K562 (cell line): ENCODE results near the gene CPED1. TPM values are rescaled to one million over a fixed set of nuclear protein-coding genes. Genes with fewer than 3 reads are reported as not detected.

Experiments used
- ARNT ChIP-seq, 2 experiments: fragments of 450-650 bp; IDR thresholded peaks; 2 replicates each; pipeline ENCODE4 v1.6.1; 2016; ENCODE audit warnings: mild to moderate bottlenecking in 1 of 2
- EWSR1 ChIP-seq: fragments of 450-650 bp; IDR thresholded peaks from 2 replicates; pipeline ENCODE4 v1.6.1; 2018; ENCODE audit warnings: borderline replicate concordance, mild to moderate bottlenecking, low read depth, moderate library complexity; ENCODE audit not compliant: partially characterized antibody
- GTF2E2 ChIP-seq: fragments of 200-800 bp; sonication (Bioruptor generic); IDR thresholded peaks from 2 replicates; pipeline ENCODE4 v1.6.1; 2016; ENCODE audit warnings: missing genetic modification characterization, missing compliant biosample characterization
- HEY1 ChIP-seq: fragments of 250-450 bp; sonication (Bioruptor Pico); IDR thresholded peaks from 2 replicates; pipeline ENCODE4 v1.5.0; 2020; ENCODE audit warnings: mild to moderate bottlenecking, moderate library complexity, borderline replicate concordance
- IFI16 ChIP-seq: fragments of 250-450 bp; sonication (Bioruptor Pico); IDR thresholded peaks from 2 replicates; pipeline ENCODE4 v2.1.2; 2022; ENCODE audit warnings: mild to moderate bottlenecking, inconsistent platforms
- ILF3 ChIP-seq: fragments of 450-650 bp; IDR thresholded peaks from 2 replicates; pipeline ENCODE4 v1.6.1; 2018; ENCODE audit warnings: antibody characterized with exemption, mild to moderate bottlenecking, moderate library complexity, borderline replicate concordance
- MAZ ChIP-seq, 2 experiments: fragments of 450-650 bp in 1 of 2; sonication (generic) in 1 of 2; formaldehyde crosslinking; IDR thresholded peaks in 1 of 2; conservative IDR thresholded peaks in 1 of 2; 2 replicates each; pipeline versions ENCODE4 v1.4.0 to v1.5.0; 2020; ENCODE audit warnings: mild to moderate bottlenecking in 1 of 2, missing genetic modification reagents in 1 of 2
- PML ChIP-seq: IDR thresholded peaks from 2 replicates; pipeline ENCODE4 v1.6.1; 2012; ENCODE audit warnings: low read length, inconsistent platforms
- POLR2A ChIP-seq: fragments of 450-650 bp; conservative IDR thresholded peaks from 2 replicates; pipeline ENCODE4 v1.6.1; 2016
- POLR2AphosphoS5 ChIP-seq: IDR thresholded peaks from 2 replicates; pipeline ENCODE4 v1.6.1; 2011; ENCODE audit warnings: mild to moderate bottlenecking, low read depth, low read length, moderate library complexity; ENCODE audit not compliant: control insufficient read depth, insufficient read depth
- POLR2B ChIP-seq: fragments of 450-650 bp; IDR thresholded peaks from 2 replicates; pipeline ENCODE4 v1.6.1; 2018; ENCODE audit warnings: low read depth; ENCODE audit not compliant: partially characterized antibody
- RBFOX2 ChIP-seq: fragments of 200-400 bp; formaldehyde crosslinking; IDR thresholded peaks from 2 replicates; pipeline ENCODE4 v1.6.1; 2017; ENCODE audit warnings: low read depth, mild to moderate bottlenecking, low read length, moderate library complexity
- SMAD3 ChIP-seq: fragments of 450-650 bp; formaldehyde crosslinking; conservative IDR thresholded peaks from 2 replicates; pipeline ENCODE4 v1.4.0; 2020; ENCODE audit warnings: mild to moderate bottlenecking
- SRSF1 ChIP-seq: fragments of 200-400 bp; formaldehyde crosslinking; IDR thresholded peaks from 2 replicates; pipeline ENCODE4 v1.6.1; 2017; ENCODE audit warnings: mild to moderate bottlenecking, low read depth, low read length, moderate library complexity
- SRSF3 ChIP-seq: fragments of 200-400 bp; formaldehyde crosslinking; IDR thresholded peaks from 2 replicates; pipeline ENCODE4 v1.6.1; 2016; ENCODE audit warnings: mild to moderate bottlenecking, low read length, moderate library complexity; ENCODE audit not compliant: insufficient read depth
- SUPT5H ChIP-seq: fragments of 450-650 bp; IDR thresholded peaks from 2 replicates; pipeline ENCODE4 v1.6.1; 2016
- TEAD2 ChIP-seq: fragments of 450-650 bp; IDR thresholded peaks from 2 replicates; pipeline ENCODE4 v1.6.1; 2016; ENCODE audit warnings: missing genetic modification characterization, control low read depth, missing compliant biosample characterization
- ZNF347 ChIP-seq: fragments of 450-650 bp; formaldehyde crosslinking; IDR thresholded peaks from 2 replicates; pipeline ENCODE4 v1.4.0; 2020; ENCODE audit warnings: low read depth, mild to moderate bottlenecking, moderate library complexity
- ZNF436 ChIP-seq: fragments of 250-450, 450-650 bp; sonication (Bioruptor Pico); formaldehyde crosslinking; IDR thresholded peaks from 2 replicates; pipeline ENCODE4 v1.7.0; 2020; ENCODE audit warnings: mild to moderate bottlenecking
- ZNF696 ChIP-seq: fragments of 250-450 bp; sonication (Bioruptor Pico); conservative IDR thresholded peaks from 2 replicates; pipeline ENCODE4 v1.4.0; 2020; ENCODE audit warnings: mild to moderate bottlenecking, moderate library complexity
- ZNF766 ChIP-seq: fragments of 200-800 bp; sonication (Bioruptor generic); conservative IDR thresholded peaks from 2 replicates; pipeline ENCODE4 v1.6.1; 2016; ENCODE audit warnings: missing genetic modification characterization, missing compliant biosample characterization
- polyA plus RNA-seq, 8 experiments: library from polyadenylated mRNA; depleted of rRNA in 4 of 8; stranded (reverse) in 5 of 8; unstranded in 3 of 8; fragments of >200 nt; fragmentation: Nextera tagmentation in 2 of 8; fragmentation: Illumina TruSeq in 1 of 8; extraction: Ambion mirVana in 2 of 8; extraction: Trizol in 1 of 8; gene quantifications; 2 replicates each; pipeline versions ENCODE4 v1.2.1 to v1.2.3, GENCODE V29; 2011 to 2014; ENCODE audit warnings: inconsistent platforms in 1 of 8, missing spikeins in 1 of 8
- total RNA-seq, 7 experiments: library from RNA; depleted of rRNA in 6 of 7; stranded (reverse); fragments of >200 nt in 6 of 7; fragmentation: Illumina TruSeq in 2 of 7; extraction: Trizol in 2 of 7; gene quantifications; 2 replicates each; pipeline versions ENCODE4 v1.2.1 to v1.2.3, GENCODE V29; 2011 to 2021; ENCODE audit warnings: low replicate concordance in 1 of 7

CPED1 gene
- total and polyA plus RNA-seq, 9 of the 15 experiments (the other 6 are each of a cell fraction or from before 2014, with no cell fraction given), result 195 to 393 (median 290) TPM

- TF ChIP-seq ZNF696 (peak; percentile 54; the same call in 1 of the 2 replicates), HEY1 (0 out of 2 replicates have a peak, but pooled peaks have one; percentile 19), PML (peak; percentile 22; the same call in 1 of the 2 replicates), POLR2A (peak; percentile 5; the same call in 1 of the 2 replicates), POLR2AphosphoS5 (peak; percentile 10; the same call in 1 of the 2 replicates), EWSR1 (peak; percentile 41), ZNF436 (CRISPR knock-in tag) (0 out of 2 replicates have a peak, but pooled peaks have one; percentile 6), TEAD2 (tag) (0 out of 2 replicates have a peak, but pooled peaks have one; percentile 11), POLR2B (peak; percentile 47), SMAD3 (CRISPR knock-in tag) (peak; percentile 58; the same call in 1 of the 2 replicates), ZNF347 (CRISPR knock-in tag) (peak; percentile 7; the same call in 1 of the 2 replicates), RBFOX2 (0 out of 2 replicates have a peak, but pooled peaks have one; percentile 5), ZNF766 (CRISPR knock-in tag) (peak; percentile 40; the same call in 1 of the 2 replicates), GTF2E2 (tag) (peak; percentile 68; the same call in 1 of the 2 replicates), IFI16 (CRISPR knock-in tag) (0 out of 2 replicates have a peak, but pooled peaks have one; percentile 32), SRSF1 (no peak), ILF3 (0 out of 2 replicates have a peak, but pooled peaks have one; percentile 5), SRSF3 (no peak), SUPT5H (peak; percentile 29), MAZ (CRISPR knock-in tag; conservative IDR thresholded peaks at IDR 0.05 in 1 of 2, IDR thresholded peaks at IDR 0.05 in 1 of 2) (0 out of 4 replicates have a peak, but pooled peaks of 1 of the 2 experiments have one; percentile 6), ARNT (IDR thresholded peaks at IDR 0.05) (0 out of 4 replicates have a peak, but pooled peaks of 1 of the 2 experiments have one; percentile 36)
- TF ChIP-seq, all 486 proteins: peak for 27
Measured at GRCh38 chr7:121080257-121080912, 91.9 kb downstream of the CPED1 start (continued).
